ENCODE data around the gene TTBK2.

TTBK2 gene

DNA sequence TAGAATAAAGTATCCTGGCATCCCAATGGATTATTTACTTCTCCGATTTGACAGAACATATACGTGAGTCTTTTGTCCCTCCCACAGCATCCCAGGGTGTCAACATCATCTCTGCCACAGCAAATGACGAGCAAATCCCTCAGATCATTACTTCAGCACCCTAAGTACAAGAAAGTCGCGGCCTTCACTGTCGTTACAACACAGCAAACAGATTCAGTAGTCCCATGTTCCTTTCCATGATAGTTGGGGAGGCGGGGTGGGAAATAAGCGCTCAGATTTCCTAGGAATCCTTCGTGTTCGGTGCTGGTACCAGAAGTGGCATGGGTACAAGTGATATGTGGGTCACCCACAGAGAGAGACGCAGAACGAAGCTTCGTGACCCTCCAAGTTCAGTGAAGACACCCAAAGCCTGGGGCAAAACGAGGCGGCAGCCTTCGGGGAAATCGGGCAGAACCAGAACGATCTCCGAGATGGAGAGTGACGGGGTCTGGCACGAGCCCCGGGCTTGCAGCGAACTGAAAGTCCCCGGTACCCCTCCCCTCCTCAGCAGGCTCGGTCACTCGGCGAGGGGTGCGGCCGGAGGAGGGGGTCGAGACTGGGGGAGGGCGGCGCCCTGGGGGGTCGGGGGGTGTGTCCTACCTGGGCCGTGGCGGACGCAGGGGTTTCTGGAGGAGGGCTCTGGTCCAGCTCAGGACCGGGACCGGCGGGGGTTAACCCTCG lies 619 bp downstream of the TTBK2 start:
- H3K4me1 ChIP-seq (ENCODE audit: insufficient read depth, low read length, severe bottlenecking) = peaks cover 41% of the 10 kb centered on the region
- no peak overlapping the region for H2AFZ ChIP-seq (ENCODE audit: low read length)

DNA sequence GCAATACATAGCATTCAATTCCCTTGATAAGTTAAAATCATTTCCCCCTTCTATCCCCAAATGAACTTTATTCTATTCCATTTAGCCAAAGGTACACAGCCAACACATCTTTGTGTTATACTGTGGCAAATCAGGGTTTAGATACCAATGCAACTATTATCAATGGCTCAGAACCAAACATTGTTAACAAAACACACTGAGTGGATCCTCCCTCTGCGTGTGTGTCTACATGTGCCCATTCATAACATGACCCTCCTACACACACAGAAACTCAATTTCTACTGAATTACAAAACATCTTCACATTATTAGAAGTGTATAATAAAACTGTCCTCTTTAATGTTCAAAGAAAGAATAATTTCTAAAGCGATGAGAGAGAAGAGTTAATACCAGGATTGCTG lies 1.3 kb downstream of the TTBK2 start:
- Histone ChIP-seq H3K36me3 (ENCODE audit: insufficient read depth, low read length) (no peaks in the 10 kb centered on the region), H3K9me3 (ENCODE audit: low read length) (no peaks in the 10 kb centered on the region), H2AFZ (ENCODE audit: low read length) (no peak overlapping the region), H3F3A (ENCODE audit: insufficient read depth, low read length) (no peaks in the 10 kb centered on the region), H4K20me1 (ENCODE audit: insufficient read depth, low read length) (no peaks in the 10 kb centered on the region), H3K27me3 (ENCODE audit: insufficient read depth, low read length) (no peaks in the 10 kb centered on the region), H3K4me3 (ENCODE audit: low read depth, low read length, poor library complexity, severe bottlenecking) (peak overlapping the region; percentile 68), H3K9ac (ENCODE audit: low read length) (peak overlapping the region; percentile 62), H3K79me2 (ENCODE audit: insufficient read depth, low read length) (peaks cover 45% of the 10 kb centered on the region), H3K4me2 (ENCODE audit: low read length) (peak overlapping the region; percentile 88), H3K4me1 (ENCODE audit: insufficient read depth, low read length, severe bottlenecking) (peaks cover 45% of the 10 kb centered on the region), H3K27ac (ENCODE audit: low read depth, low read length, poor library complexity, severe bottlenecking) (peak overlapping the region; percentile 61), H3K9me2 (ENCODE audit: low read depth, low read length) (no peaks in the 10 kb centered on the region)
- no peak for TF ChIP-seq EZH2 (IDR thresholded peaks at IDR 0.05; ENCODE audit: borderline replicate concordance, low read length)
- TF ChIP-seq, protein P1, sequence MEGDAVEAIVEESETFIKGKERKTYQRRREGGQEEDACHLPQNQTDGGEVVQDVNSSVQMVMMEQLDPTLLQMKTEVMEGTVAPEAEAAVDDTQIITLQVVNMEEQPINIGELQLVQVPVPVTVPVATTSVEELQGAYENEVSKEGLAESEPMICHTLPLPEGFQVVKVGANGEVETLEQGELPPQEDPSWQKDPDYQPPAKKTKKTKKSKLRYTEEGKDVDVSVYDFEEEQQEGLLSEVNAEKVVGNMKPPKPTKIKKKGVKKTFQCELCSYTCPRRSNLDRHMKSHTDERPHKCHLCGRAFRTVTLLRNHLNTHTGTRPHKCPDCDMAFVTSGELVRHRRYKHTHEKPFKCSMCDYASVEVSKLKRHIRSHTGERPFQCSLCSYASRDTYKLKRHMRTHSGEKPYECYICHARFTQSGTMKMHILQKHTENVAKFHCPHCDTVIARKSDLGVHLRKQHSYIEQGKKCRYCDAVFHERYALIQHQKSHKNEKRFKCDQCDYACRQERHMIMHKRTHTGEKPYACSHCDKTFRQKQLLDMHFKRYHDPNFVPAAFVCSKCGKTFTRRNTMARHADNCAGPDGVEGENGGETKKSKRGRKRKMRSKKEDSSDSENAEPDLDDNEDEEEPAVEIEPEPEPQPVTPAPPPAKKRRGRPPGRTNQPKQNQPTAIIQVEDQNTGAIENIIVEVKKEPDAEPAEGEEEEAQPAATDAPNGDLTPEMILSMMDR (IDR thresholded peaks at IDR 0.05; ENCODE audit: low read length) = no peak

More for the DNA sequence above, 619 bp downstream of the TTBK2 start:
- peaks cover 44% of the 10 kb centered on the region for H3K79me2 ChIP-seq (ENCODE audit: insufficient read depth, low read length)
- H3K4me2 ChIP-seq (ENCODE audit: low read length) = peak overlapping the region; percentile 88
- H3K9ac ChIP-seq (ENCODE audit: low read length) = peak overlapping the region; percentile 62
- TF ChIP-seq EZH2 (IDR thresholded peaks at IDR 0.05; ENCODE audit: borderline replicate concordance, low read length) = no peak
- TF ChIP-seq, protein P1 (IDR thresholded peaks at IDR 0.05; ENCODE audit: low read length) = no peak
- H3K27me3 ChIP-seq (ENCODE audit: insufficient read depth, low read length) = no peaks in the 10 kb centered on the region
- H3K36me3 ChIP-seq (ENCODE audit: insufficient read depth, low read length) = no peaks in the 10 kb centered on the region
- no peaks in the 10 kb centered on the region for H3F3A ChIP-seq (ENCODE audit: insufficient read depth, low read length)
- no peaks in the 10 kb centered on the region for H4K20me1 ChIP-seq (ENCODE audit: insufficient read depth, low read length)
- no peaks in the 10 kb centered on the region for H3K9me2 ChIP-seq (ENCODE audit: low read depth, low read length)
- H3K27ac ChIP-seq (ENCODE audit: low read depth, low read length, poor library complexity, severe bottlenecking) = peak overlapping the region; percentile 61
- H3K9me3 ChIP-seq (ENCODE audit: low read length) = no peaks in the 10 kb centered on the region
- H3K4me3 ChIP-seq (ENCODE audit: low read depth, low read length, poor library complexity, severe bottlenecking) = peak overlapping the region; percentile 68

DNA sequence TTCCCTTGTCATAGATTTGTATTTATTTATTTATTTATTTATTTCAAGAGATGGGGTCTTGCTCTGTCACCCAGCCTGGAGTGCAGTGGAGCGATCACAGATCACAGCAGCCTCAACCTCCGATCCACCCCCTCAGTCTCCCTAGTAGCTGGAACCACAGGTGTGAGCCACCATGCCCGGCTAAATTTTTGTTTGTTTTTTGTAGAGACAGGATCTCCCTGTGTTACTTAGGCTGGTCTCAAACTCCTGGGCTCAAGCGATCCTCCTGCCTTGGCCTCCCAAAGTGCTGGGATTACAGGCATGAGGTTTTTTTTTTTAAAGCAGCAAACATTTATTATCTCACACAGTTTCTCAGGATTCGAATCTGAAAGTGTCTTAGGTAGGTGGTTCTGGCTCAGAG lies 2.5 kb downstream of the TTBK2 start:
- Histone ChIP-seq H3K4me2 (ENCODE audit: low read length) (peak overlapping the region; percentile 88), H3K9me2 (ENCODE audit: low read depth, low read length) (no peaks in the 10 kb centered on the region), H2AFZ (ENCODE audit: low read length) (no peak overlapping the region), H4K20me1 (ENCODE audit: insufficient read depth, low read length) (no peaks in the 10 kb centered on the region), H3K79me2 (ENCODE audit: insufficient read depth, low read length) (peaks cover 53% of the 10 kb centered on the region), H3K36me3 (ENCODE audit: insufficient read depth, low read length) (no peaks in the 10 kb centered on the region), H3K9me3 (ENCODE audit: low read length) (no peaks in the 10 kb centered on the region), H3K4me1 (ENCODE audit: insufficient read depth, low read length, severe bottlenecking) (peaks cover 45% of the 10 kb centered on the region), H3K27me3 (ENCODE audit: insufficient read depth, low read length) (no peaks in the 10 kb centered on the region), H3K4me3 (ENCODE audit: low read depth, low read length, poor library complexity, severe bottlenecking) (peak overlapping the region; percentile 68), H3K27ac (ENCODE audit: low read depth, low read length, poor library complexity, severe bottlenecking) (peak overlapping the region; percentile 20), H3K9ac (ENCODE audit: low read length) (peak overlapping the region; percentile 62; the same call in 1 of the 2 replicates), H3F3A (ENCODE audit: insufficient read depth, low read length) (no peaks in the 10 kb centered on the region)
- TF ChIP-seq, protein P1 (IDR thresholded peaks at IDR 0.05; ENCODE audit: low read length) = no peak
- TF ChIP-seq EZH2 (IDR thresholded peaks at IDR 0.05; ENCODE audit: borderline replicate concordance, low read length) = no peak
